A549 (cell line): ENCODE results near the gene RAET1E. TPM values are rescaled to one million over a fixed set of nuclear protein-coding genes. Genes with fewer than 3 reads are reported as not detected.

Source experiments
- ATAC-seq, 2 experiments: fragments of 200-7000 bp in 1 of 2; fragments of >200 bp in 1 of 2; cut with Nextera tagmentation in 1 of 2; cut with Tn5 transposase in 1 of 2; 3 replicates each; pipeline versions ENCODE4 v1.8.0 to v1.9.1; 2018 to 2020; ENCODE audit warnings: mild to moderate bottlenecking in 1 of 2, moderate library complexity in 1 of 2
- CTCF ChIA-PET: fragments of 300-600 bp; sonication (Branson Sonifier 250); formaldehyde crosslinking; extraction: SDS; loops from one replicate; lab custom pipeline; 2021; ENCODE audit warnings: antibody characterized with exemption, inconsistent platforms; lab: Yijun Ruan, JAX
- POLR2A ChIA-PET: fragments of 350-600 bp; formaldehyde crosslinking; extraction: SDS; loops from one replicate; lab custom pipeline; 2021; ENCODE audit warnings: antibody characterized with exemption, inconsistent platforms; lab: Yijun Ruan, JAX
- DNase-seq, 2 experiments: peaks; one replicate each; pipeline versions ENCODE4 v3.0.0 to v3.0.0-alpha.2; 2011 to 2016; ENCODE audit warnings: low read depth in 1 of 2, low spot score in 1 of 2
- FAIRE-seq: peaks from 2 replicates; lab custom pipeline; 2011; peaks lifted over from hg19 to GRCh38; lab: Jason Lieb, UNC
- H3K27ac ChIP-seq, 2 experiments: fragments of >200 bp; sonication (Bioruptor Twin); formaldehyde crosslinking; 3 replicates each; pipeline ENCODE4 v1.5.1; 2016 to 2017
- H3K4me1 ChIP-seq: fragments of >200 bp; sonication (Bioruptor Twin); formaldehyde crosslinking; 3 replicates; pipeline ENCODE4 v1.6.1; 2016
- H3K4me2 ChIP-seq: fragments of >200 bp; sonication (Bioruptor Twin); formaldehyde crosslinking; 3 replicates; pipeline ENCODE4 v1.6.1; 2016
- H3K4me3 ChIP-seq: fragments of >200 bp; sonication (Bioruptor Twin); formaldehyde crosslinking; 3 replicates; pipeline ENCODE4 v1.5.1; 2016
- H3K9me3 ChIP-seq: fragments of >200 bp; sonication (Bioruptor Twin); formaldehyde crosslinking; 3 replicates; pipeline ENCODE4 v1.6.1; 2016
- CBX8 ChIP-seq: fragments of 200-600 bp; sonication (generic); IDR thresholded peaks from 2 replicates; pipeline ENCODE4 v1.6.1; 2016
- CEBPB ChIP-seq, 2 experiments: fragments of >200 bp in 1 of 2; sonication (Bioruptor Twin) in 1 of 2; formaldehyde crosslinking in 1 of 2; IDR thresholded peaks; 2 replicates each; pipeline ENCODE4 v1.6.1; 2012 to 2016
- CHD2 ChIP-seq: fragments of 150-350 bp; IDR thresholded peaks from 2 replicates; pipeline ENCODE4 v1.6.1; 2014; ENCODE audit warnings: low read length; ENCODE audit not compliant: partially characterized antibody
- FOSL2 ChIP-seq, 2 experiments: fragments of 450-650 bp in 1 of 2; fragments of >200 bp in 1 of 2; sonication (Bioruptor Twin) in 1 of 2; formaldehyde crosslinking; IDR thresholded peaks; 2 replicates each; pipeline versions ENCODE4 v1.5.0 to v1.6.1; 2016 to 2020; ENCODE audit warnings: mild to moderate bottlenecking in 1 of 2, moderate library complexity in 1 of 2
- HDAC2 ChIP-seq: fragments of 200-600 bp; sonication (generic); IDR thresholded peaks from 2 replicates; pipeline ENCODE4 v1.6.1; 2016
- HMGXB4 ChIP-seq: fragments of 250-450 bp; sonication (Bioruptor Pico); IDR thresholded peaks from 2 replicates; pipeline ENCODE4 v1.5.0; 2021; ENCODE audit warnings: mild to moderate bottlenecking, moderate library complexity, borderline replicate concordance
- HOXB5 ChIP-seq: fragments of 250-450 bp; sonication (Bioruptor Pico); IDR thresholded peaks from 2 replicates; pipeline ENCODE4 v1.5.0; 2020; ENCODE audit warnings: mild to moderate bottlenecking, moderate library complexity
- NR3C1 ChIP-seq: fragments of >200 bp; sonication (Bioruptor Twin); formaldehyde crosslinking; IDR thresholded peaks from 3 replicates; pipeline ENCODE4 v1.6.1; 2017
- POLR2A ChIP-seq: IDR thresholded peaks from 2 replicates; pipeline ENCODE4 v1.6.1; 2012; ENCODE audit warnings: mild to moderate bottlenecking, low read length
- RAD21 ChIP-seq, 2 experiments: fragments of >200 bp in 1 of 2; sonication (Bioruptor Twin) in 1 of 2; formaldehyde crosslinking in 1 of 2; IDR thresholded peaks in 1 of 2; conservative IDR thresholded peaks in 1 of 2; 2 replicates in 1 of 2; 3 replicates in 1 of 2; pipeline ENCODE4 v1.6.1; 2012 to 2018; ENCODE audit warnings: inconsistent platforms in 1 of 2
- RARB ChIP-seq: fragments of 250-450 bp; sonication (Bioruptor Pico); IDR thresholded peaks from 2 replicates; pipeline ENCODE4 v1.8.0; 2021; ENCODE audit warnings: mild to moderate bottlenecking, moderate library complexity
- RNF2 ChIP-seq: fragments of 200-600 bp; sonication (generic); IDR thresholded peaks from 2 replicates; pipeline ENCODE4 v1.6.1; 2016; ENCODE audit warnings: low read depth, mild to moderate bottlenecking, antibody characterized with exemption, moderate library complexity, borderline replicate concordance
- SMC3 ChIP-seq: fragments of >200 bp; sonication (Bioruptor Twin); formaldehyde crosslinking; IDR thresholded peaks from 3 replicates; pipeline ENCODE4 v1.6.1; 2018; ENCODE audit warnings: inconsistent platforms
- TFCP2L1 ChIP-seq: fragments of 250-450 bp; sonication (Bioruptor Pico); IDR thresholded peaks from 2 replicates; pipeline ENCODE4 v1.5.0; 2021; ENCODE audit warnings: mild to moderate bottlenecking
- TP53 ChIP-seq: fragments of 250-450 bp; sonication (Bioruptor Pico); IDR thresholded peaks from 2 replicates; pipeline ENCODE4 v1.5.0; 2021; ENCODE audit warnings: mild to moderate bottlenecking, moderate library complexity
- ZNF302 ChIP-seq: fragments of 250-450 bp; sonication (Bioruptor Pico); IDR thresholded peaks from 2 replicates; pipeline ENCODE4 v1.9.0; 2021; ENCODE audit warnings: inconsistent platforms, mild to moderate bottlenecking, moderate library complexity
- WGBS: methylation state at CpG from one replicate; pipeline ENCODE4 v1.1.6; 2017; ENCODE audit errors: missing lambda C conversion rate; 5-methylcytosine and 5-hydroxymethylcytosine counted together
- polyA plus RNA-seq, 4 experiments: library from polyadenylated mRNA; depleted of rRNA in 3 of 4; stranded (reverse); fragments of >200 nt; fragmentation: RNase III in 1 of 4; extraction: RNeasy Plus Mini Kit Qiagen cat#74134 plus additional on column Dnase treatment in 1 of 4; gene quantifications; 2 replicates in 3 of 4; 3 replicates in 1 of 4; pipeline ENCODE4 v1.2.3, GENCODE V29; 2011 to 2017
- TF ChIP-seq, protein P1 (sequence below): fragments of >200 bp; sonication (Bioruptor Twin); formaldehyde crosslinking; IDR thresholded peaks from 3 replicates; pipeline ENCODE4 v1.6.1; 2016
- TF ChIP-seq, protein P2 (sequence below): fragments of >200 bp; sonication (Bioruptor Twin); formaldehyde crosslinking; IDR thresholded peaks from 3 replicates; pipeline ENCODE4 v1.5.1; 2016

Gene RAET1E
- polyA plus RNA-seq, 2 of the 4 experiments (the other 2 are of a cell fraction), result 2.8 to 4.5 TPM

- Histone ChIP-seq H3K9me3 (no peaks in the 10 kb centered on the region), H3K27ac (no peak overlapping the region), H3K4me1 (peaks cover 4% of the 10 kb centered on the region; the same call in 1 of the 3 replicates)
- no peak for FAIRE-seq
- peak; percentile 33 to 65 for DNase-seq
- TF ChIP-seq RNF2 (no peak), SMC3 (peak; percentile 84), RAD21 (conservative IDR thresholded peaks at IDR 0.05 in 1 of 2, IDR thresholded peaks at IDR 0.05 in 1 of 2) (peak; percentile 71 to 77), CBX8 (no peak), TP53 (CRISPR knock-in tag) (no peak), RARB (CRISPR knock-in tag) (no peak), HDAC2 (no peak), TFCP2L1 (no peak), HMGXB4 (CRISPR knock-in tag) (no peak), FOSL2 (IDR thresholded peaks at IDR 0.05) (no peak), FOSL2 (CRISPR knock-in tag; IDR thresholded peaks at IDR 0.05) (peak; percentile 7; the same call in 1 of the 2 replicates), NR3C1 (no peak), POLR2A (no peak), CHD2 (no peak), ZNF302 (CRISPR knock-in tag) (no peak)
- TF ChIP-seq, protein P1, sequence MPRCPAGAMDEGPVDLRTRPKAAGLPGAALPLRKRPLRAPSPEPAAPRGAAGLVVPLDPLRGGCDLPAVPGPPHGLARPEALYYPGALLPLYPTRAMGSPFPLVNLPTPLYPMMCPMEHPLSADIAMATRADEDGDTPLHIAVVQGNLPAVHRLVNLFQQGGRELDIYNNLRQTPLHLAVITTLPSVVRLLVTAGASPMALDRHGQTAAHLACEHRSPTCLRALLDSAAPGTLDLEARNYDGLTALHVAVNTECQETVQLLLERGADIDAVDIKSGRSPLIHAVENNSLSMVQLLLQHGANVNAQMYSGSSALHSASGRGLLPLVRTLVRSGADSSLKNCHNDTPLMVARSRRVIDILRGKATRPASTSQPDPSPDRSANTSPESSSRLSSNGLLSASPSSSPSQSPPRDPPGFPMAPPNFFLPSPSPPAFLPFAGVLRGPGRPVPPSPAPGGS, result no peak
- TF ChIP-seq, protein P2, sequence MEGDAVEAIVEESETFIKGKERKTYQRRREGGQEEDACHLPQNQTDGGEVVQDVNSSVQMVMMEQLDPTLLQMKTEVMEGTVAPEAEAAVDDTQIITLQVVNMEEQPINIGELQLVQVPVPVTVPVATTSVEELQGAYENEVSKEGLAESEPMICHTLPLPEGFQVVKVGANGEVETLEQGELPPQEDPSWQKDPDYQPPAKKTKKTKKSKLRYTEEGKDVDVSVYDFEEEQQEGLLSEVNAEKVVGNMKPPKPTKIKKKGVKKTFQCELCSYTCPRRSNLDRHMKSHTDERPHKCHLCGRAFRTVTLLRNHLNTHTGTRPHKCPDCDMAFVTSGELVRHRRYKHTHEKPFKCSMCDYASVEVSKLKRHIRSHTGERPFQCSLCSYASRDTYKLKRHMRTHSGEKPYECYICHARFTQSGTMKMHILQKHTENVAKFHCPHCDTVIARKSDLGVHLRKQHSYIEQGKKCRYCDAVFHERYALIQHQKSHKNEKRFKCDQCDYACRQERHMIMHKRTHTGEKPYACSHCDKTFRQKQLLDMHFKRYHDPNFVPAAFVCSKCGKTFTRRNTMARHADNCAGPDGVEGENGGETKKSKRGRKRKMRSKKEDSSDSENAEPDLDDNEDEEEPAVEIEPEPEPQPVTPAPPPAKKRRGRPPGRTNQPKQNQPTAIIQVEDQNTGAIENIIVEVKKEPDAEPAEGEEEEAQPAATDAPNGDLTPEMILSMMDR, result peak; percentile 75
- TF ChIP-seq, all 56 proteins: peak for 4
- ChIA-PET POLR2A (no interaction called here), CTCF (interaction anchor here (0.7 to 1.6 kb wide), 7 partner anchors 17 to 883 kb away, joined by 3 to 11 read pairs (median 3); no protein-coding TSS in a partner anchor)
- Histone ChIP-seq H3K4me3 (no peak overlapping the region), H3K4me2 (0 out of 3 replicates have a peak overlapping the region, but pooled peaks have one; percentile 16)
- 7% methylated on average over 11 of the region's 11 CpGs for WGBS
- peak; percentile 58 to 65; a peak in 5 of 6 replicates for ATAC-seq
Observed at GRCh38 chr6:149934249-149935156, 36.6 kb upstream of the RAET1E start.

DNA sequence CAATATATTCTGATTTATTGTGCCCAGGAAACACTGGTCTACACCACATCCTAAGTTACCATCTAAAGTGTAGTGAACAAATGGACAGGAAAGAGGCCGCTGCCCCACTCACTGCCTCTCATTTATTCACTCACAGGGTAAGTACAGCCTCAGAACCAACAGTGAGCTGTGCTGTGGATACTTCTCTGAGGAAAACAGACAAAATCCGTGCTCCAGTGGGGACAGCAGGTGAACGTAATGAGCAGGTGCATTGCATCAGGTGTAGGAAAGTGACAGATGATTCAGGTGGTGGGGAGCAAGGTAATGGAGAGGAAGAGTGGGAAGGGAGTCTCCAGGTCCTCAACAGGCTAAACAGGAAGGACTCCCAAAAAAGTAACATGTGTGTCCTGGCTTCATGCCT, 35.5 kb upstream of the RAET1E start:
- Histone ChIP-seq H3K4me1 (no peaks in the 10 kb centered on the region; the same call in 2 of the 3 replicates), H3K4me3 (no peak overlapping the region), H3K9me3 (no peaks in the 10 kb centered on the region), H3K27ac (no peak overlapping the region), H3K4me2 (no peak overlapping the region)
- no peak for DNase-seq
- ChIA-PET CTCF (interaction anchor here (1.4 to 2.1 kb wide), 2 partner anchors 84 to 100 kb away, joined by 4 to 7 read pairs; no protein-coding TSS in a partner anchor), POLR2A (no interaction called here)
- 31% methylated on average over 3 of the region's 3 CpGs for WGBS
- TF ChIP-seq HOXB5 (CRISPR knock-in tag), result no peak
- no peak for TF ChIP-seq CEBPB (IDR thresholded peaks at IDR 0.05)
- TF ChIP-seq POLR2A, result no peak
- ATAC-seq, result no peak
- FAIRE-seq, result no peak
